Stomach smooth muscle (tissue), 2 donors: ENCODE data around the gene ARRDC1.

Experiments
- H3K27ac ChIP-seq: one replicate; pipeline ENCODE4 v1.7.0; 2013; ENCODE audit warnings: mild to moderate bottlenecking, low read length, inconsistent platforms
- H3K27me3 ChIP-seq, 2 donors: one replicate each; pipeline ENCODE4 v1.7.0; 2013; ENCODE audit warnings: low read length in 2 of 2; ENCODE audit not compliant: insufficient read depth in 2 of 2, control insufficient read depth in 1 of 2
- H3K36me3 ChIP-seq, 2 donors: one replicate each; pipeline ENCODE4 v1.7.0; 2013; ENCODE audit warnings: low read length in 2 of 2; ENCODE audit not compliant: control insufficient read depth in 2 of 2, insufficient read depth in 2 of 2
- H3K4me1 ChIP-seq: one replicate; pipeline ENCODE4 v1.7.0; 2013; ENCODE audit warnings: low read length; ENCODE audit not compliant: control insufficient read depth, insufficient read depth
- H3K4me3 ChIP-seq, 2 donors: one replicate each; pipeline ENCODE4 v1.7.0; 2013; ENCODE audit warnings: low read length in 2 of 2
- H3K9ac ChIP-seq, 2 donors: one replicate each; pipeline ENCODE4 v1.7.0; 2013; ENCODE audit warnings: low read length in 2 of 2, mild to moderate bottlenecking in 1 of 2
- H3K9me3 ChIP-seq, 2 donors: one replicate each; pipeline ENCODE4 v1.7.0; 2013; ENCODE audit warnings: low read length in 2 of 2; ENCODE audit not compliant: control insufficient read depth in 2 of 2
- donor health status: healthy.
- donor health status: Pancreatic carcinoma.

Gene ARRDC1

DNA sequence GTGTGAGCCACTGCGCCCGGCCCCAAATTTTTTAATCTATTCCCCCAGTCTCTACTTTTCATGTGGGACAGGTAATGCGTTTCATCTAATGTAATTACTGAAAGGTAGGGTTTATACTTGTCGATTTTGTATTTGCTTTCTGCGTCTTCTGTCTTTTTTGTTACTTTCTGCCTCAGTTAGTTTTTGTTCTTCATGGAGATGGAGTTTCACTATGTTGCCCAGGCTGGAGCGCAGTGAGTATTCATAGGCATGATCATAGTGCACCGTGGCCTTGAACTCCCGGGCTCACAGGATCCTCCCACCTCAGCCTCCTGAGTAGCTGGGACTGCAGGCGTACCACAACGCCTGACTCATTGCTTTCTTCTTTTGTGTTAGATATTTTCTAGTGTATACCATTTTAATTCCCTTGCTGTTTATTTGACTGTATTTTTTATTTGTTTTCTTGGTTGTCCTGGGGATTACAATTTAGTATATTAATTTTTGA is 36.7 kb downstream of the ARRDC1 start:
- Histone ChIP-seq H3K4me1 (peaks cover 9% of the 10 kb centered on the region), H3K27me3 (no peaks in the 10 kb centered on the region), H3K9ac (no peak overlapping the region), H3K4me3 (no peak overlapping the region), H3K36me3 (peaks cover 0 to 8% of the 10 kb centered on the region in 2 donors), H3K27ac (no peak overlapping the region), H3K9me3 (no peaks in the 10 kb centered on the region)

DNA sequence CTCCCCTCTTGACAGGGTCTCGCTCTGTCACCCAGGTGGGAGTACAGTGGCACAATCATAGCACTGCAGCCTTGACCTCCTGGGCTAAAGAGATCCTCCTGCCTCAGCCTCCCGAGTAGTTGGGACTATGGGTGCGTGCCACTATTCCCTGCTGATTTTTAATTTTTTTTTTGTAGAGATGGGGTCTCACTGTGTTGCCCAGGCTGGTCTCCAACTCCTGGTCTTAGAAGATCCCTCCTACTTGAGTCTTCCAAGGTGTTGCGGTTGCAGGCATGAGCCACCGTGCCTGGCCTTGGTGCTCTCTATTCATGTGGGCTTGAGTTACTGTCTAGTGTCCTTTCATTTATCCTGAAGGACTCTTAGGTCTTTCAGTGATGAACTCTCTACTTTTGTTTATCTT is 37.4 kb downstream of the ARRDC1 start:
- no peaks in the 10 kb centered on the region for H3K27me3 ChIP-seq
- peaks cover 0 to 8% of the 10 kb centered on the region in 2 donors for H3K36me3 ChIP-seq
- no peak overlapping the region for H3K27ac ChIP-seq
- H3K9ac ChIP-seq, result no peak overlapping the region
- H3K9me3 ChIP-seq, result no peaks in the 10 kb centered on the region
- H3K4me3 ChIP-seq, result no peak overlapping the region
- peaks cover 9% of the 10 kb centered on the region for H3K4me1 ChIP-seq

DNA sequence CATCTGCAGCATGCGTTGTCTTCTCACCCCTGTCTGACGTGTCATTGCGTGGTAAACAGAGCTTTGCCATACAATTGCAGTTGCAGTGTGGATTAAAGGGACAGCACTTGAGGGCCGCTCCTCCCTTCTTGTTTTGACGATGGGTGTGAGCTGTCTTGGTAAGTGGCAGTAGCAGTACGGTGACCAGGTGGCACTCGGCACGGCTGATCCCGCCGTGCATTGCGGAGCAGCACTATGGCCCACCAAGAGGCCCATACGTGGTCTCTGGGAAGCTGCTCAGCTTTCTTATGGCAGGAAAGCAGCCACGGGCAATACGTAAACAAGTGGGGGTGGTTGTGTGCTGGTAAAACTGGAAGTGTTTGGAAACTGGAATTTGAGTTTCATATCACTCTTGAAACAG is 38.4 kb downstream of the ARRDC1 start:
- Histone ChIP-seq H3K36me3 (peaks cover 0 to 8% of the 10 kb centered on the region in 2 donors), H3K27me3 (no peaks in the 10 kb centered on the region), H3K4me1 (peaks cover 9% of the 10 kb centered on the region), H3K4me3 (no peak overlapping the region), H3K27ac (no peak overlapping the region), H3K9me3 (no peaks in the 10 kb centered on the region), H3K9ac (no peak overlapping the region)

DNA sequence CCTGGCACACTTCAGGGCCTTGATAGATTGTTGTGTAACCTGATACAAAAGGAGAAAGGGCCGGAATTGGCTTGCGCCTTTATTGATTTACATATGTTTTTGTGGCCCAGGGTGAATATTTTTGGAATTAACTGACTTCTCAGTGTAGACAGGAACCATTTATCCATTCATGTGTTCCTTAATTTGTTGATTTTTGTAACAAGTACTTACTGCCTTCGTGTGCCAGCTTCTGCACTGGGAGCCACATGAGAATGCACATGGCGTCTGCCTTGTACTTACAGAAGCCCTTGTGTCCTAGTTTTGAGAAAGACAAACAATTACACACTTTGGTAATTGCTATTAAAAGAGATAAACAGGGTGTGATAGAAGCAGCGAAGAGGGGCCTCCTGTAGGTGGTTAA is 39.7 kb downstream of the ARRDC1 start:
- Histone ChIP-seq H3K9ac (no peak overlapping the region), H3K9me3 (no peaks in the 10 kb centered on the region), H3K4me1 (peaks cover 2% of the 10 kb centered on the region), H3K27me3 (no peaks in the 10 kb centered on the region), H3K4me3 (no peak overlapping the region), H3K27ac (no peak overlapping the region), H3K36me3 (peaks cover 0 to 8% of the 10 kb centered on the region in 2 donors)

- Histone ChIP-seq H3K27me3 (no peaks in the 10 kb centered on the region), H3K4me1 (peaks cover 2% of the 10 kb centered on the region), H3K4me3 (no peak overlapping the region), H3K9ac (no peak overlapping the region), H3K36me3 (peaks cover 0 to 6% of the 10 kb centered on the region in 2 donors), H3K9me3 (no peaks in the 10 kb centered on the region), H3K27ac (no peak overlapping the region)
Measured at GRCh38 chr9:137646341-137646740, 40.9 kb downstream of the ARRDC1 start.

- peaks cover 2% of the 10 kb centered on the region for H3K4me1 ChIP-seq
- H3K27ac ChIP-seq, result no peak overlapping the region
- no peak overlapping the region for H3K4me3 ChIP-seq
- H3K27me3 ChIP-seq, result no peaks in the 10 kb centered on the region
- peaks cover 0 to 6% of the 10 kb centered on the region in 2 donors for H3K36me3 ChIP-seq
- H3K9ac ChIP-seq, result no peak overlapping the region
- H3K9me3 ChIP-seq, result no peaks in the 10 kb centered on the region
Measured at GRCh38 chr9:137647096-137647714, 41.7 kb downstream of the ARRDC1 start.

- H3K27me3 ChIP-seq, result no peaks in the 10 kb centered on the region
- H3K9me3 ChIP-seq, result no peaks in the 10 kb centered on the region
- H3K36me3 ChIP-seq, result peaks cover 0 to 6% of the 10 kb centered on the region in 2 donors
- H3K4me3 ChIP-seq, result no peak overlapping the region
- peaks cover 2% of the 10 kb centered on the region for H3K4me1 ChIP-seq
- H3K9ac ChIP-seq, result no peak overlapping the region
- no peak overlapping the region for H3K27ac ChIP-seq
Measured at GRCh38 chr9:137648396-137648795, 42.9 kb downstream of the ARRDC1 start.

GRCh38 chr9:137649553-137649952 is 44.1 kb downstream of the ARRDC1 start:
- Histone ChIP-seq H3K27ac (no peak overlapping the region), H3K9ac (no peak overlapping the region), H3K9me3 (no peaks in the 10 kb centered on the region), H3K36me3 (peaks cover 0 to 6% of the 10 kb centered on the region in 2 donors), H3K27me3 (no peaks in the 10 kb centered on the region), H3K4me1 (peaks cover 2% of the 10 kb centered on the region), H3K4me3 (no peak overlapping the region)

DNA sequence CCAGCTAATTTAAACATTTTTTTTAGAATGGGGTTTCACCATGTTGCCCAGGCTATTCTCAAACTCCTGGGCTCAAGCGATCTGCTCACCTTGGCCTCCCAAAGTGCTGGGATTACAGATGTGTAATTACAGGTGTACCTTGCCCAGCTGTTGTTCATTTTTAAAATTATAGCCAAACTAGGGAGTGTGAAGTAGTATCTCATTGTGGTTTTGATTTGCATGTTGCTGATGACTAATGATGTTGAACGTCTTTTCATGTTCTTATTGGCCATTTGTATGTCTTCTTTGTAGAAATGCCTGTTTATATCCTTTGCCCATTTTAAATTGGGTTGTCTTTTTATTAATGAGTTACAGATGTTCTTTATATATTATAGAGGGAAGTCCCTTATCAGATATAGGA is 44.8 kb downstream of the ARRDC1 start:
- H3K4me1 ChIP-seq, result peaks cover under 1% of the 10 kb centered on the region
- no peaks in the 10 kb centered on the region for H3K9me3 ChIP-seq
- no peak overlapping the region for H3K4me3 ChIP-seq
- no peaks in the 10 kb centered on the region for H3K27me3 ChIP-seq
- peaks cover 0 to 6% of the 10 kb centered on the region in 2 donors for H3K36me3 ChIP-seq
- no peak overlapping the region for H3K9ac ChIP-seq
- no peak overlapping the region for H3K27ac ChIP-seq

DNA sequence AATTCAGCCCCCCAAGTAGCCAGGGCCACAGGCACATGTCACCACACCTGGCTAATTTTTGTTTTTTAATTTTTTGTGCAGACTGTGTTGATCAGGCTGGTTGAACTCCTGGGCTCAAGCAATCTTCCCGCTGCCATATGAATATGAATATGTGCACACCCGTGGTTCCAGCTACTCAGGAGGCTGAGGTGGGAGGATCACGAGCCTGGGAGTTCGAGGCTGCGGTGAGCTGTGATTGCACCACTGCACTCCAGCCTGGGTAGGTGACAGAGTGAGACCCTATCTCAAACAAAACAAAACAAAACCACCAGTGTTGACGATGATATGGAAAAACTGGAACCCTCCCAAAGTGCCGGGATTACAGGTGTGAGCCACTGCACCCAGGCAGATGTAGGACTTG is 45.3 kb downstream of the ARRDC1 start:
- H3K27me3 ChIP-seq, result no peaks in the 10 kb centered on the region
- peaks cover 0 to 3% of the 10 kb centered on the region in 2 donors for H3K36me3 ChIP-seq
- H3K9me3 ChIP-seq, result no peaks in the 10 kb centered on the region
- no peaks in the 10 kb centered on the region for H3K4me1 ChIP-seq
- no peak overlapping the region for H3K4me3 ChIP-seq
- no peak overlapping the region for H3K9ac ChIP-seq
- no peak overlapping the region for H3K27ac ChIP-seq

DNA sequence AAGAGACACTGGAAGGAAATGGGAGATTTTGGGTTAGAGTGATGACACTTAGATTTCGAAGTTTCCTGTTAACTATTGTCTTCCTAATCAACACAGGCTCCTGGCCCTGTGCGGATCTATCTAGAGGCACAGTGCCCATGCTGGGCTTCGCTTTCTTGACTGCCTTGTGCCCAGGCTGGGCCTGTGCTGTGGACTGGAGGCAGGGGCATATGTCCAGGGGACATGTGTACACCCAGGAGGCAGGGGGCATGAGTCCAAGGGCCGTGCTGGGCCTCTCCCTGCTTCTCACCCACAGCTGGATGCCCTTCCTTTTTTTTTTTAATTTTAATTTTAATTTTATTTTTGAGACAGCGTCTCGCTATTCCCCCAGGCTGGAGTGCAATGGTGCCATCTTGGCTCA is 50.9 kb downstream of the ARRDC1 start:
- H3K4me1 ChIP-seq, result no peaks in the 10 kb centered on the region
- H3K4me3 ChIP-seq, result no peak overlapping the region
- H3K36me3 ChIP-seq, result no peaks in the 10 kb centered on the region
- no peak overlapping the region for H3K27ac ChIP-seq
- no peaks in the 10 kb centered on the region for H3K9me3 ChIP-seq
- no peaks in the 10 kb centered on the region for H3K27me3 ChIP-seq
- no peak overlapping the region for H3K9ac ChIP-seq
